ENCODE data around the gene YES1. TPM values are rescaled to one million over a fixed set of nuclear protein-coding genes. Genes with fewer than 3 reads are reported as not detected.

YES1 gene
- total and polyA plus RNA-seq, 2 of the 13 experiments (the other 11 are each of a cell fraction or from before 2014, with no cell fraction given): 17.2 to 70.8 TPM

GRCh38 chr18:845152-845819 lies 33.2 kb upstream of the YES1 start (continued):
- TF ChIP-seq, protein P1, sequence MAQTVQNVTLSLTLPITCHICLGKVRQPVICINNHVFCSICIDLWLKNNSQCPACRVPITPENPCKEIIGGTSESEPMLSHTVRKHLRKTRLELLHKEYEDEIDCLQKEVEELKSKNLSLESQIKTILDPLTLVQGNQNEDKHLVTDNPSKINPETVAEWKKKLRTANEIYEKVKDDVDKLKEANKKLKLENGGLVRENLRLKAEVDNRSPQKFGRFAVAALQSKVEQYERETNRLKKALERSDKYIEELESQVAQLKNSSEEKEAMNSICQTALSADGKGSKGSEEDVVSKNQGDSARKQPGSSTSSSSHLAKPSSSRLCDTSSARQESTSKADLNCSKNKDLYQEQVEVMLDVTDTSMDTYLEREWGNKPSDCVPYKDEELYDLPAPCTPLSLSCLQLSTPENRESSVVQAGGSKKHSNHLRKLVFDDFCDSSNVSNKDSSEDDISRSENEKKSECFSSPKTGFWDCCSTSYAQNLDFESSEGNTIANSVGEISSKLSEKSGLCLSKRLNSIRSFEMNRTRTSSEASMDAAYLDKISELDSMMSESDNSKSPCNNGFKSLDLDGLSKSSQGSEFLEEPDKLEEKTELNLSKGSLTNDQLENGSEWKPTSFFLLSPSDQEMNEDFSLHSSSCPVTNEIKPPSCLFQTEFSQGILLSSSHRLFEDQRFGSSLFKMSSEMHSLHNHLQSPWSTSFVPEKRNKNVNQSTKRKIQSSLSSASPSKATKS (CRISPR knock-in tag; IDR thresholded peaks at IDR 0.05): no peak
- TF ChIP-seq BORCS8-MEF2B (CRISPR knock-in tag; IDR thresholded peaks at IDR 0.05): no peak
- TF ChIP-seq, protein P2, sequence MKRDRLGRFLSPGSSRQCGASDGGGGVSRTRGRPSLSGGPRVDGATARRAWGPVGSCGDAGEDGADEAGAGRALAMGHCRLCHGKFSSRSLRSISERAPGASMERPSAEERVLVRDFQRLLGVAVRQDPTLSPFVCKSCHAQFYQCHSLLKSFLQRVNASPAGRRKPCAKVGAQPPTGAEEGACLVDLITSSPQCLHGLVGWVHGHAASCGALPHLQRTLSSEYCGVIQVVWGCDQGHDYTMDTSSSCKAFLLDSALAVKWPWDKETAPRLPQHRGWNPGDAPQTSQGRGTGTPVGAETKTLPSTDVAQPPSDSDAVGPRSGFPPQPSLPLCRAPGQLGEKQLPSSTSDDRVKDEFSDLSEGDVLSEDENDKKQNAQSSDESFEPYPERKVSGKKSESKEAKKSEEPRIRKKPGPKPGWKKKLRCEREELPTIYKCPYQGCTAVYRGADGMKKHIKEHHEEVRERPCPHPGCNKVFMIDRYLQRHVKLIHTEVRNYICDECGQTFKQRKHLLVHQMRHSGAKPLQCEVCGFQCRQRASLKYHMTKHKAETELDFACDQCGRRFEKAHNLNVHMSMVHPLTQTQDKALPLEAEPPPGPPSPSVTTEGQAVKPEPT (CRISPR knock-in tag; IDR thresholded peaks at IDR 0.05; ENCODE audit: low read depth): no peak
- no peak for TF ChIP-seq ZNF432 (CRISPR knock-in tag; IDR thresholded peaks at IDR 0.05; ENCODE audit: borderline replicate concordance)
- TF ChIP-seq FOSL1 (CRISPR knock-in tag; IDR thresholded peaks at IDR 0.05; ENCODE audit: borderline replicate concordance): no peak
- TF ChIP-seq ZNF703 (CRISPR knock-in tag; IDR thresholded peaks at IDR 0.05; ENCODE audit: borderline replicate concordance): no peak
- TF ChIP-seq, protein P3, sequence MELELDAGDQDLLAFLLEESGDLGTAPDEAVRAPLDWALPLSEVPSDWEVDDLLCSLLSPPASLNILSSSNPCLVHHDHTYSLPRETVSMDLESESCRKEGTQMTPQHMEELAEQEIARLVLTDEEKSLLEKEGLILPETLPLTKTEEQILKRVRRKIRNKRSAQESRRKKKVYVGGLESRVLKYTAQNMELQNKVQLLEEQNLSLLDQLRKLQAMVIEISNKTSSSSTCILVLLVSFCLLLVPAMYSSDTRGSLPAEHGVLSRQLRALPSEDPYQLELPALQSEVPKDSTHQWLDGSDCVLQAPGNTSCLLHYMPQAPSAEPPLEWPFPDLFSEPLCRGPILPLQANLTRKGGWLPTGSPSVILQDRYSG (CRISPR knock-in tag; IDR thresholded peaks at IDR 0.05): no peak
- TF ChIP-seq AHDC1 (CRISPR knock-in tag; IDR thresholded peaks at IDR 0.05; ENCODE audit: borderline replicate concordance): peak; percentile 64; the same call in 1 of the 2 replicates
- TF ChIP-seq MTA3 (CRISPR knock-in tag; IDR thresholded peaks at IDR 0.05): no peak
- no peak for TF ChIP-seq ZNF281 (CRISPR knock-in tag; IDR thresholded peaks at IDR 0.05; ENCODE audit: borderline replicate concordance)
- no peak for TF ChIP-seq ZNF460 (CRISPR knock-in tag; IDR thresholded peaks at IDR 0.05; ENCODE audit: borderline replicate concordance)
- no peak for TF ChIP-seq KAT8 (CRISPR knock-in tag; IDR thresholded peaks at IDR 0.05)
- 0 out of 2 replicates have a peak, but pooled peaks have one; percentile 29 for TF ChIP-seq PITX1 (CRISPR knock-in tag; IDR thresholded peaks at IDR 0.05)
- no peak for TF ChIP-seq ZNF224 (CRISPR knock-in tag; IDR thresholded peaks at IDR 0.05)
- no peak for TF ChIP-seq SP4 (CRISPR knock-in tag; IDR thresholded peaks at IDR 0.05)

Measured in HepG2 (cell line).